HG03045 (cell line): Measurements from ENCODE around the gene DNAJC5.
A peak's percentile ranks its signal among the peaks of the same experiment; 100 is the strongest.

Experiments
- ATAC-seq: cut with Tn5 transposase; IDR thresholded peaks from one replicate; pipeline ENCODE4 v1.9.1; 2021; ENCODE audit warnings: mild to moderate bottlenecking, moderate library complexity; ENCODE audit not compliant: unreplicated experiment

DNAJC5 gene

GRCh38 chr20:63883201-63883593 lies 11.7 kb upstream of the DNAJC5 start:
- ATAC-seq = no peak

DNA sequence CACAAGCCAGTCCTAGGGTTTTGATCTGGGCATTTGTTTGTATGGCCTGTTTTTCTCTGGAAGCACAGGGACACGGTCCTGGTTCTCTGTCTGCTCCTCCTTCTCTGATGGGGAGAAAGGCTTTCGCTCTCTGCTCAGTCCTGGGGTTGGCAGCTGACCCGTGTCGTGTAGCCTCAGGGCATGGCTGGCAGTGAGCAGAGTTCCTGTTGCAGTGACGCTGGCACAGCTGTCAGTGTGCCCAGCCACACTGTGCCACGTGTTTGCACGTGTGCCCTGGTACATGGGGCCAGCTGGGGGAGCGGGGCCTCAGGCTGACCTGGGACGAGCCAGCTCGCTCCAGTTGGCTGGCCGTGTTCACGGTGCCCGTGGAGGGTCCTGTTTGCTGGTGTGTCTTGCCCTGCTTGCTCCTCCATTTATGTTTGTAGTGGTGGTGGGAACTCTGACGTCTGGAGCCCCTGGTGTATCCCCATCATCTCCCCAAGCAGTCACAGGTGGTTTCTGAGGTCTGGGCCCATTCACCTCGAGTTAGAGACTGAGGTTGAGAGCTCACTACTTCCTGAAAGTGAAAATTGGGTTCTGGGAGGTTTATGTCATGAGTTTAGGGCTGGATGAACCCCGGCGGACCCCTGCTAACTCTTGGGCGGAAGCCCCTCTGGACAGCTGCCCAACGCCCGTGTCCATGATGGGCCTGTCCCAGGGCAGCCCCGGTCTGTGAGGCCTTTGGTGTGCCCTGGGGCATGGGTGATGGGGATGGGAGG lies 10.2 kb upstream of the DNAJC5 start:
- ATAC-seq = no peak

DNA sequence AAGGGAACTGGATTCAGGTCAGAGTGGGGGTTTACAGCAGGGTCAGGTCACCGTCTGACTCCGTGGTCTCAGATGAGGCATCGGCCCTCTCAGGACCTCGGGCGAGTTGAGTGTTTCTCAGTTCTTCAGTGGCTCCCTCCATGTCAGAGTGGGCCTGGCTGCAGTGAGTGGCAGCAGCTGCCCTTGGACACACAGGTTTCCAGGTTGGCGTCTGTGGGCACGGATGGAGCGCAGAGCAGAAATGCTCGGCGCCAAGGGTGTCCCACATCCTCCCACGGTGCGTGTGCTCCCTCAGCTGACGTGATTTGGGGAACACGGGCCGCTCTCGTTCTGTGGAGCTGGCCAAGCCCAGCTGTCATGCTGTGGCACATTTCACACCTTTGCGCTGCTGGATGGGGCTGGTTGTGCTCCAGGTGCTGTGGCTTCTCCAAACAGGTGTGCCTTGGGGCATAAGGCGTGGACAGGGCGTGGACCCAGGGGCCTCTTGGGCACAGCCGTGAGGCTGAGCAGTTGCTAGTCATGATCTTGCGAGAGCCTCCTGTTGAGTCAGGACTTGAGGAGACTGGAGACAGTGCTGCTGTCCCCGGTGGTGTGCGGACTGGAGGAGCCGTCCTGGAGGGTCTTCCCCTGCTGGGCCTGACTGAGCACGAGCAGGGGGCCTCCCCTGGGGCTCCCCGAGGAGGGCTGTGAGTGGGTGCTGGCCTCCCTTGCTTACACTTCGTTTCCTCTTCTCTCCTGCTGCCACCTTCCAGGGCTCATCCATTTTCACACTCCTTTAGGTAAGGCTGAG lies 9.5 kb upstream of the DNAJC5 start:
- ATAC-seq = no peak

DNA sequence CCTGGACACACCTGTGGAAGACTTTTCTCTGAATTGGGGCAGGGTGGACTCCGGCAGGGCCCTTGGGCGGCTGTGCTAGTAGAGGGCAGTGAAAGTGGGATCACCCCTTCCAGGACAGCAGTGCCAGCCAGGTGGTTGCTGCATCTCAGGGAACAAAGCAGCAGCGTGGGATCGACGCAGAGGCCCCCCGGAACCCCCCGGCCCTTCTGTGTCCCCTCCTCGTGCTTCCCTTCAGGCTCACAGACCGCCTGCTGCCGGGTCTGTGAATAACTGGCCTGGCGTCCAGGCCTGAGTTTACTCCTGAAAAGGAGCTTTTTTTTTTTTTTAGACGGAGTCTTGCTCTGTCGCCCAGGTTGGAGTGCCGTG lies 8.9 kb upstream of the DNAJC5 start:
- ATAC-seq = no peak

GRCh38 chr20:63886921-63887320 lies 8.0 kb upstream of the DNAJC5 start:
- ATAC-seq = no peak

DNA sequence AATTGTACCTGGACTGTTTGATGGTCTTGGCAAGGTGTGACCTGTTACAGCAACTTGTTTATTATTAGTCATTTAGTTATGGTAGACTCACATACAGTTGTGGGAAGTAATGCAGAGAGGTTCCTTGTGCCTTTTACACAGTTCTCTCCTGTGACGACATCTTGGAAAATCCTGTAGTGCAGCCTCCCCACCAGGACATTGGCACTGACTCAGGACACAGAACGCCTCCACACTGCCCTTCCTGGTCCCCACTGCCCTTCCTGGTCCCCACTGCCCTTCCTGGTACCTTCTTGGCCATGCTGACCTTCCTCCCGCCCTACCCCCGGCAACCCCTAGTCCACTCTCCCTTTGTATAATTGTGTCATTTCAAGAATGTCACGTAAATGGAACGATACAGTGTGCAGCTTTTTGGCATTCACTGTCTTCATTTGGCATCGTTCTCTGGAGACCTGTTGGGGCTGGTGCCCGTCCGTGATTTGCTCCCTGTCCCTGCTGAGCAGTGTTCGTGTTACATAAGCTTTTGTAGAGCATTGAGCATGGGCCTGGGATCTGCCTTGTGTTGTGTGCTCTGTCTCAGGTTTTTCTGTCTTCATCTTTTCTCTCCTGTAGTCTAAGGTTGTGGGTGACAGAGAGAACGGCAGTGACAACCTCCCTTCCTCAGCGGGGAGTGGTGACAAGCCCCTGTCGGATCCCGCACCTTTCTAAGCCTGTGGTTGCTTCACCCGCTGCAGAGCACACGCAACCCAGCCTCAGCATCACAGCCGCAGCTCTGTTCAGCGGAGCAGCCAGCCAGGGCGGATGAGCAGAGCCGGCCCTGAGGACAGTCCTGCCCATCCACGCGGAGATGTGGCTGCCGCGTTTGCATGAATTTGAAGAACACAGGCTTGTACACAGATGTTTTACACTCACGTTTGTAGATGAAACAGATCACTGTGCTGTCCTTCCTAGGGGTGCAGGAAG lies 5.4 kb upstream of the DNAJC5 start:
- ATAC-seq = no peak

GRCh38 chr20:63890201-63890576 lies 4.7 kb upstream of the DNAJC5 start:
- ATAC-seq = no peak

DNA sequence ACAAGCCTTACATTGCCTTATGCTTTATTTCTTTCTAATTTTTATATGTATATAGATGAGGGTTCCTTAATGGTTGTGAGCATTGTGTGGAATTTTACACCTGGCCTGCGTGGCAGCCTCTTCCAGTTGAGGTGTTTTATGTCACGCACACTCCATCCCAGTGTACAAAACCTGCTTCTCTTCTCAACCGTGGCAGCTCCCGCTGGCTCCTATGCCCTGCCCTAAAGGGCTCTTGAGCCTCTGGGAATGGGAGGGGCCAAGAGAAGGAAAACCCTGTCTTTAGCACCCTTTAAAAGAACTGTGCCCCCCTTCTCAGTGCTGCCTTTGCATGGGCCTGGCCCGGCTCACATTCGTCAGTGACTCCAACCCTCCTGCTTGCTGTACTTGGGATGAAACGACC lies 4.3 kb upstream of the DNAJC5 start:
- no peak for ATAC-seq

- ATAC-seq = no peak
Observed at GRCh38 chr20:63891061-63892002, 3.6 kb upstream of the DNAJC5 start.

GRCh38 chr20:63892402-63892801 lies 2.5 kb upstream of the DNAJC5 start:
- ATAC-seq = no peak

- ATAC-seq = no peak
Observed at GRCh38 chr20:63893999-63894357, 948 bp upstream of the DNAJC5 start.

- peak; percentile 20 for ATAC-seq
Observed at GRCh38 chr20:63895202-63895951, 451 bp downstream of the DNAJC5 start.

- no peak for ATAC-seq
Observed at GRCh38 chr20:63895952-63896263, 982 bp downstream of the DNAJC5 start.

GRCh38 chr20:63896264-63897105 lies 1.6 kb downstream of the DNAJC5 start:
- no peak for ATAC-seq

GRCh38 chr20:63897978-63898561 lies 3.1 kb downstream of the DNAJC5 start:
- no peak for ATAC-seq

GRCh38 chr20:63898882-63899558 lies 4.1 kb downstream of the DNAJC5 start:
- ATAC-seq = no peak

GRCh38 chr20:63900413-63900812 lies 5.5 kb downstream of the DNAJC5 start:
- ATAC-seq = no peak
